ENCODE data around the gene STARD10. TPM values are rescaled to one million over a fixed set of nuclear protein-coding genes. Genes with fewer than 3 reads are reported as not detected.
A peak's percentile ranks its signal among the peaks of the same experiment; 100 is the strongest.

STARD10 gene
- total and polyA plus RNA-seq, 4 donors, result 70.5 to 328 (median 232) TPM

DNA sequence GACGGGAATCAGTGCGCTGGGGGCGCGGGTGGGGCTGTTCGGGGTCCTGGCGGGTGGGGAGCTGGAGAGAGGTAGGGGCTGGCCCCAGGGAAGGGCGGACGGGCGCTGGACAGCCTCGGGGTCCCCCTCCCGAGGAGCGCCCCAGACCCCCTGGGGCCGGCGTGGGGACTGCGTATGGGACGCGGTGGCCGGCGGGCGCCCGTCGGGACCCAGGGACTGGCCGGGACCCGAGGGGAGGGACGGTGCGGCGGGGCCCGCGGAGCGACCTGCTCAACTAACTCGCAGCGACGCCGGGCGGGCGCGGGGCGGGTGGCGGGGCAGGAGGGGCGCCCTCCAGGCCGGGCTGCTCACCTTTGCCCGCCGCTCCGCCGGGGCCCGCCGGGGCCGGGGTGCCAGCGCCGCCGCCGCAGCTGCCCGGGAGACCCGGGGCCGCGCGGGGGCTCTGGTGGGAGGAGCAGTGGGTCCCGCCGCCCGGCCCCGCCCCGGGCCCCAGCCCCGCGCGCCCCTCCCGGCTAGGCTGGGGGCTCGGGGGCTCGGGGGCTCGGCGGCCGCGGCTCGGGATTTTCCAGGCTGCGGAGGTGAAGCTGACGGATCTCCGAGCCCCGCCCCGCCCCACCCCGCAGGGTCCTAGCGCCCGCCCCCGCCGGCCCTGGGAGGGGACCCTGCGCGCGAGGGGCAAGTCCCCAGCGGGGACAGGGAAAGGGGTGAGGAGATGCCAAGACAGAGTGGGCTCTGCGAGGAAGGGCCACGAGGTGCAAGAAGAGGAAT, 12.3 kb downstream of the STARD10 start:
- no peaks in the 10 kb centered on the region for H3K27me3 ChIP-seq (ENCODE audit: control insufficient read depth in 4 of 4, insufficient read depth in 4 of 4, low read length in 3 of 4)
- peak overlapping the region; percentile 86 to 92 for H3K27ac ChIP-seq (ENCODE audit: low read depth in 1 of 2, low read length in 2 of 2)
- WGBS, result under 1% methylated on average over 89 of the region's 89 CpGs
- H3K9me3 ChIP-seq (ENCODE audit: control insufficient read depth in 4 of 4, low read length in 3 of 4), result no peaks in the 10 kb centered on the region
- peak; percentile 63 for DNase-seq (ENCODE audit: low spot score)
- H3K4me1 ChIP-seq (ENCODE audit: control insufficient read depth in 4 of 4, insufficient read depth in 4 of 4, low read length in 3 of 4), result peaks cover 8 to 64% (median 48%) of the 10 kb centered on the region in 4 donors
- no peaks in the 10 kb centered on the region for H3K36me3 ChIP-seq (ENCODE audit: control insufficient read depth in 4 of 4, insufficient read depth in 3 of 4, low read depth in 1 of 4, low read length in 3 of 4)
- peak overlapping the region in 1 of 2 donors; percentile 88 for H3K9ac ChIP-seq (ENCODE audit: low read depth in 1 of 2, low read length in 2 of 2)
- TF ChIP-seq NR2F2 (IDR thresholded peaks at IDR 0.05) (no peak), TAF1 (conservative IDR thresholded peaks at IDR 0.05) (no peak), RAD21 (IDR thresholded peaks at IDR 0.05) (no peak), RXRA (IDR thresholded peaks at IDR 0.05) (no peak), FOXA2 (IDR thresholded peaks at IDR 0.05) (no peak), SP1 (IDR thresholded peaks at IDR 0.05) (no peak), HNF4A (conservative IDR thresholded peaks at IDR 0.05) (no peak), EGR1 (IDR thresholded peaks at IDR 0.05; ENCODE audit: low read depth in 2 of 2) (no peak), FOXA1 (IDR thresholded peaks at IDR 0.05) (no peak)
- TF ChIP-seq, protein P1, sequence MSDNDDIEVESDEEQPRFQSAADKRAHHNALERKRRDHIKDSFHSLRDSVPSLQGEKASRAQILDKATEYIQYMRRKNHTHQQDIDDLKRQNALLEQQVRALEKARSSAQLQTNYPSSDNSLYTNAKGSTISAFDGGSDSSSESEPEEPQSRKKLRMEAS (IDR thresholded peaks at IDR 0.05), result no peak
- TF ChIP-seq, protein P2, sequence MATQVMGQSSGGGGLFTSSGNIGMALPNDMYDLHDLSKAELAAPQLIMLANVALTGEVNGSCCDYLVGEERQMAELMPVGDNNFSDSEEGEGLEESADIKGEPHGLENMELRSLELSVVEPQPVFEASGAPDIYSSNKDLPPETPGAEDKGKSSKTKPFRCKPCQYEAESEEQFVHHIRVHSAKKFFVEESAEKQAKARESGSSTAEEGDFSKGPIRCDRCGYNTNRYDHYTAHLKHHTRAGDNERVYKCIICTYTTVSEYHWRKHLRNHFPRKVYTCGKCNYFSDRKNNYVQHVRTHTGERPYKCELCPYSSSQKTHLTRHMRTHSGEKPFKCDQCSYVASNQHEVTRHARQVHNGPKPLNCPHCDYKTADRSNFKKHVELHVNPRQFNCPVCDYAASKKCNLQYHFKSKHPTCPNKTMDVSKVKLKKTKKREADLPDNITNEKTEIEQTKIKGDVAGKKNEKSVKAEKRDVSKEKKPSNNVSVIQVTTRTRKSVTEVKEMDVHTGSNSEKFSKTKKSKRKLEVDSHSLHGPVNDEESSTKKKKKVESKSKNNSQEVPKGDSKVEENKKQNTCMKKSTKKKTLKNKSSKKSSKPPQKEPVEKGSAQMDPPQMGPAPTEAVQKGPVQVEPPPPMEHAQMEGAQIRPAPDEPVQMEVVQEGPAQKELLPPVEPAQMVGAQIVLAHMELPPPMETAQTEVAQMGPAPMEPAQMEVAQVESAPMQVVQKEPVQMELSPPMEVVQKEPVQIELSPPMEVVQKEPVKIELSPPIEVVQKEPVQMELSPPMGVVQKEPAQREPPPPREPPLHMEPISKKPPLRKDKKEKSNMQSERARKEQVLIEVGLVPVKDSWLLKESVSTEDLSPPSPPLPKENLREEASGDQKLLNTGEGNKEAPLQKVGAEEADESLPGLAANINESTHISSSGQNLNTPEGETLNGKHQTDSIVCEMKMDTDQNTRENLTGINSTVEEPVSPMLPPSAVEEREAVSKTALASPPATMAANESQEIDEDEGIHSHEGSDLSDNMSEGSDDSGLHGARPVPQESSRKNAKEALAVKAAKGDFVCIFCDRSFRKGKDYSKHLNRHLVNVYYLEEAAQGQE (IDR thresholded peaks at IDR 0.05), result no peak
- TF ChIP-seq, protein P3, sequence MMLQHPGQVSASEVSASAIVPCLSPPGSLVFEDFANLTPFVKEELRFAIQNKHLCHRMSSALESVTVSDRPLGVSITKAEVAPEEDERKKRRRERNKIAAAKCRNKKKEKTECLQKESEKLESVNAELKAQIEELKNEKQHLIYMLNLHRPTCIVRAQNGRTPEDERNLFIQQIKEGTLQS (IDR thresholded peaks at IDR 0.05), result no peak
- peak overlapping the region; percentile 64 to 85 (median 78) for H3K4me3 ChIP-seq (ENCODE audit: low read depth in 1 of 3, low read length in 3 of 3)

DNA sequence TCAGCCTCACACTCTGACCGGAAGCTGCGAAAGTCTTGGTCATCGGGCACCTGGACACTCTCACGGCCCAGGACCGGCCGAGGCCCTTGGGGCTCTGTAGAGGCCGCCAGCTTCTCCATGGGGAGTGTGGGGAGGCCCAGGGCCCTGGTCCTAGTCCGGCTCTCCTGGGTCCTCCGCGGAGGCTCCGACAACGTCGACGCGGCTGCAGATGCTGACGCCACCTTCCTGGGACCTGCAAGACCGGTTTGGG, 12.9 kb downstream of the STARD10 start:
- H3K27ac ChIP-seq (ENCODE audit: low read depth in 1 of 2, low read length in 2 of 2), result peak overlapping the region; percentile 86 to 92
- H3K9ac ChIP-seq (ENCODE audit: low read depth in 1 of 2, low read length in 2 of 2), result peak overlapping the region; percentile 81 to 88
- H3K4me3 ChIP-seq (ENCODE audit: low read depth in 1 of 3, low read length in 3 of 3), result peak overlapping the region; percentile 64 to 85 (median 78)
- no peaks in the 10 kb centered on the region for H3K36me3 ChIP-seq (ENCODE audit: control insufficient read depth in 4 of 4, insufficient read depth in 3 of 4, low read depth in 1 of 4, low read length in 3 of 4)
- no peaks in the 10 kb centered on the region for H3K9me3 ChIP-seq (ENCODE audit: control insufficient read depth in 4 of 4, low read length in 3 of 4)
- 11% methylated on average over 17 of the region's 17 CpGs for WGBS
- no peak for DNase-seq (ENCODE audit: low spot score)
- no peak for TF ChIP-seq FOXA2 (IDR thresholded peaks at IDR 0.05)
- no peak for TF ChIP-seq RXRA (IDR thresholded peaks at IDR 0.05)
- no peak for TF ChIP-seq HNF4G (IDR thresholded peaks at IDR 0.05)
- H3K27me3 ChIP-seq (ENCODE audit: control insufficient read depth in 4 of 4, insufficient read depth in 4 of 4, low read length in 3 of 4), result no peaks in the 10 kb centered on the region
- H3K4me1 ChIP-seq (ENCODE audit: control insufficient read depth in 4 of 4, insufficient read depth in 4 of 4, low read length in 3 of 4), result peaks cover 8 to 66% (median 50%) of the 10 kb centered on the region in 4 donors

DNA sequence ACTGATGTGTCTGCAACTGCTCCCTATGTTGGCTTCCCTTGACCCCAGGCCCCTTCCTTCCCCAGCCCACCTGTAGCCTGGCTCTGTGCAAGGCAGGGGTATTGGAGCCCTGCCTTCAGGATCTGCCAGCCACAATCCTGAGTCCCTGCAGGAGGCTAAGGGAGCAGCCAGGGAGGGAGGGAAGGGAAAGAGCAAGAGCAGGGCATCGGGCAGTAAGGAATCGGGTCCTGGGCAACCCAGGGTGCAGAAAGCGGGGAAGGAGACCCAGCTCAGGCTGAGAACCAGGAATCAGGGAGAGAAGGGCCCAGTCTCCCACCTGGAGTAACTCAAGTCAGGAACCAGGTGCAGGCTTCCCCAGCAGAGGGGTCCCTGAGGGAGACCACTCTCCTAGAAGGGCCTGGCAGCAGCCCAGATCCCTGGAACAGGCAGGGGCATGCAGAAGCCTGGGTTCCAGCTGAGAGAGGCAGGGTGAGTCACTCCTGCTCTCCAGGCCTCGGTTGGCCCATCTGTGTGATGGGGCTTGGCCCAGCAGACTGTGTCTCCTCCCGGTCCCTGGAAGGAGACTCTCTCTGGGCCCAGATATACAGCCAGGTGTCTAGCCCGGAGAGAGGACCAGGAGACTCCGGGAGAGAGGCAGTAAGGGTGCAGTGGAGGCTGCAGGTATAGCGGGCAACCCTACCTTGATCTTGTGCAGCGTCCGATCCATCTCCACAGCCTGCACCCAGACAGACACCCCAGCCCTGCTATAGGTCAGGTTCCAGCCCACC, 13.4 kb downstream of the STARD10 start:
- Histone ChIP-seq H3K4me1 (ENCODE audit: control insufficient read depth in 4 of 4, insufficient read depth in 4 of 4, low read length in 3 of 4) (peaks cover 8 to 71% (median 56%) of the 10 kb centered on the region in 4 donors), H3K27ac (ENCODE audit: low read depth in 1 of 2, low read length in 2 of 2) (peak overlapping the region; percentile 86 to 92), H3K27me3 (ENCODE audit: control insufficient read depth in 4 of 4, insufficient read depth in 4 of 4, low read length in 3 of 4) (no peaks in the 10 kb centered on the region), H3K9me3 (ENCODE audit: control insufficient read depth in 4 of 4, low read length in 3 of 4) (no peaks in the 10 kb centered on the region), H3K36me3 (ENCODE audit: control insufficient read depth in 4 of 4, insufficient read depth in 3 of 4, low read depth in 1 of 4, low read length in 3 of 4) (no peaks in the 10 kb centered on the region), H3K9ac (ENCODE audit: low read depth in 1 of 2, low read length in 2 of 2) (peak overlapping the region; percentile 81 to 88), H3K4me3 (ENCODE audit: low read depth in 1 of 3, low read length in 3 of 3) (peak overlapping the region; percentile 64 to 85 (median 78))
- DNase-seq (ENCODE audit: low spot score), result no peak
- WGBS, result 27% methylated on average over 10 of the region's 10 CpGs
- no peak for TF ChIP-seq YY1 (IDR thresholded peaks at IDR 0.05)
- no peak for TF ChIP-seq JUND (IDR thresholded peaks at IDR 0.05)
- TF ChIP-seq, protein P1 (IDR thresholded peaks at IDR 0.05), result no peak
- TF ChIP-seq, protein P2 (IDR thresholded peaks at IDR 0.05), result no peak
- no peak for TF ChIP-seq GABPA (IDR thresholded peaks at IDR 0.05 in 1 of 2, conservative IDR thresholded peaks at IDR 0.05 in 1 of 2)
- no peak for TF ChIP-seq HNF4G (IDR thresholded peaks at IDR 0.05)
- no peak for TF ChIP-seq RXRA (IDR thresholded peaks at IDR 0.05)
- no peak for TF ChIP-seq HNF4A (conservative IDR thresholded peaks at IDR 0.05)
